ENCODE data around the gene CYP4F22.

The CYP4F22 gene

DNA sequence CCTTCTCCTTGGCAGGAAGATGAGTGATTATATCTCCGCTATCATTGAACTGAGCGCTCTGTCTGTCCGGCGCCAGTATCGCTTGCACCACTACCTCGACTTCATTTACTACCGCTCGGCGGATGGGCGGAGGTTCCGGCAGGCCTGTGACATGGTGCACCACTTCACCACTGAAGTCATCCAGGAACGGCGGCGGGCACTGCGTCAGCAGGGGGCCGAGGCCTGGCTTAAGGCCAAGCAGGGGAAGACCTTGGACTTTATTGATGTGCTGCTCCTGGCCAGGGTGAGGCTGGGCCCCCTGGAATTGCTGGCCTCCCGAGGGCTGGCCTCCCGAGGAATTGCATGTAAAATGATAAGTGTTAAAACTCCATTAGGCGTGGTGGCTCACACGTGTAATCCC, 32.1 kb downstream of the CYP4F22 start:
- DNase-seq (ENCODE audit: low read depth), result no peak
- H3K4me3 ChIP-seq (ENCODE audit: low read depth, low read length), result no peak overlapping the region
- TF ChIP-seq, protein P1, sequence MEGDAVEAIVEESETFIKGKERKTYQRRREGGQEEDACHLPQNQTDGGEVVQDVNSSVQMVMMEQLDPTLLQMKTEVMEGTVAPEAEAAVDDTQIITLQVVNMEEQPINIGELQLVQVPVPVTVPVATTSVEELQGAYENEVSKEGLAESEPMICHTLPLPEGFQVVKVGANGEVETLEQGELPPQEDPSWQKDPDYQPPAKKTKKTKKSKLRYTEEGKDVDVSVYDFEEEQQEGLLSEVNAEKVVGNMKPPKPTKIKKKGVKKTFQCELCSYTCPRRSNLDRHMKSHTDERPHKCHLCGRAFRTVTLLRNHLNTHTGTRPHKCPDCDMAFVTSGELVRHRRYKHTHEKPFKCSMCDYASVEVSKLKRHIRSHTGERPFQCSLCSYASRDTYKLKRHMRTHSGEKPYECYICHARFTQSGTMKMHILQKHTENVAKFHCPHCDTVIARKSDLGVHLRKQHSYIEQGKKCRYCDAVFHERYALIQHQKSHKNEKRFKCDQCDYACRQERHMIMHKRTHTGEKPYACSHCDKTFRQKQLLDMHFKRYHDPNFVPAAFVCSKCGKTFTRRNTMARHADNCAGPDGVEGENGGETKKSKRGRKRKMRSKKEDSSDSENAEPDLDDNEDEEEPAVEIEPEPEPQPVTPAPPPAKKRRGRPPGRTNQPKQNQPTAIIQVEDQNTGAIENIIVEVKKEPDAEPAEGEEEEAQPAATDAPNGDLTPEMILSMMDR (IDR thresholded peaks at IDR 0.05; ENCODE audit: control insufficient read depth, extremely low read depth, insufficient read depth), result no peak

DNA sequence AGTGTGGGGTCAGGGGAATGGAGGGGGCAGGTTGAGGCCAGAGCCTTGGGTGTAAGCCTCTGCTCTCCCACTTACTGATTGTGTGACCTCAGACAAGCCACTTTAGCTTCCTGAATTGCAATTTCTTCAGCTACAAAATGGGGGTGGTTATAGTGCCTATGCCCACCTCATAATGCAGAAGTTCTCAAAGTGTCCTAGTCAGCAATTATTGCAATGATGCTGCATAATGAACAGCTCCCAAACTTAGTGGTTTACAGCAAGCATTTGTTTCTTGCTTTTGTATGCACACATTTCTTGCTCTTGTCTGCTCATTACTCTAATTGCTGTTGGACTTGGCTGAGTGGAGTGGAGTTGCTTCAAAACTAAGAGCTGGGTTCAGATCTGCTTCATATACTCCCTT, 36.0 kb downstream of the CYP4F22 start:
- no peak overlapping the region for H3K4me3 ChIP-seq (ENCODE audit: low read depth, low read length)
- TF ChIP-seq, protein P1 (IDR thresholded peaks at IDR 0.05; ENCODE audit: control insufficient read depth, extremely low read depth, insufficient read depth), result no peak
- DNase-seq (ENCODE audit: low read depth), result no peak

DNA sequence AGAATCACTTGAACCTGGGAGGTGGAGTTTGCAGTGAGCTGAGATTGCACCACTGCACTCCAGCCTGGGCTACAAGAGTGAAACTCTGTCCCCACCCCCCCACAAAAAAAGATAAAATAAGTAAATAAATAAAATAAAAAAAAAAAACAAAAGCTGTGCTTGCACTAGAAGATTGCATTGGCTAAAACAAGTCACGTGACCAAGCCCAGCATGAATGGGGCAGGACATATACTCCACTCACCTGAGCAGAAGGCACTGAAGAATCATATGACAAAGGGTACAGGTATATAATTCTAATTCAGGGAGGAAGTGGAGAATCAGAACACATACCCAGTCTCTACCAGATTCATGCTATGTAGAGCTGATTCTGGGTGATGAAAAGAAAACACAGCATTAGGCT, 36.6 kb downstream of the CYP4F22 start:
- TF ChIP-seq, protein P1 (IDR thresholded peaks at IDR 0.05; ENCODE audit: control insufficient read depth, extremely low read depth, insufficient read depth), result no peak

DNA sequence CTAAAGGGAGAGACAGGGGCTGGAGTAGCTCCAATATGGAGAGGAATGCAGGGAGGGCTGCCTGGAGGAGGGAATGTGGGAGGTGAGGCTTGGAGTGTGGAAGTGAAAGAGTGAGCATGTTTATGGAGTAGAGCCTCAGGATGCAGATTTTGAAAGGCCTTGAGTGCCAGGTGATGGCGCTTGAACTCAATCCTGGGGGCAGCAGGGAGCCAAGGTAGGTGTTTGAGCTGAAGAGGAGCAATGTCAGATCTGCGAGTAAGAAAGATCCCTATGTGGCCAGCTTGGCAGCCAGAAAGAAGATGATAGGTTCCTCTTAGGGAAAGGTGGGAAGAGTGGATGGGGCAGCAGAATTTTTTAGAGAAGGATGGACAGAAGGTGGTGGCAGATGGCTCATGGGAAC, 40.3 kb downstream of the CYP4F22 start:
- DNase-seq (ENCODE audit: low read depth), result no peak
- no peak overlapping the region for H3K4me3 ChIP-seq (ENCODE audit: low read depth, low read length)
- TF ChIP-seq, protein P1 (IDR thresholded peaks at IDR 0.05; ENCODE audit: control insufficient read depth, extremely low read depth, insufficient read depth), result no peak

More for the DNA sequence above, 36.6 kb downstream of the CYP4F22 start:
- no peak for DNase-seq (ENCODE audit: low read depth)
- no peak overlapping the region for H3K4me3 ChIP-seq (ENCODE audit: low read depth, low read length)

DNA sequence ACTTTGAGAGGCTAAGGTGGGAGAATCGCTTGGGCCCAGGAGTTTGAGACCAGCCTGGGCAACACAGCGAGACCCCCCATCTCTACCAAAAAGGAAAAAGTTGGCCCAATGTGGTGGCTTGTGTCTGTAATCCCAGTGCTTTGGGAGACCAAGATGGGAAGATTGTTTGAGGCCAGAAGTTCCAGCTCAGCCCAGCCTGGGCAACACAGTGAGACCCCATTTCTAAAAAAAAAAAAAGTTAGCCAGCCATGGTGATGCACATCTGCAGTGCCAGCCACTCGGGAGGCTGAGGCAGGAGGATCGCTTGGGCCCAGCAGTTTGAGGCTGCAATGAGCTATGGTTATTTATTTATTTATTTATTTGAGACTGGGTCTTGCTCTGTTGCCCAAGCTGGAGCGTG, 41.3 kb downstream of the CYP4F22 start:
- H3K4me3 ChIP-seq (ENCODE audit: low read depth, low read length), result no peak overlapping the region
- DNase-seq (ENCODE audit: low read depth), result no peak
- TF ChIP-seq, protein P1 (IDR thresholded peaks at IDR 0.05; ENCODE audit: control insufficient read depth, extremely low read depth, insufficient read depth), result no peak

DNA sequence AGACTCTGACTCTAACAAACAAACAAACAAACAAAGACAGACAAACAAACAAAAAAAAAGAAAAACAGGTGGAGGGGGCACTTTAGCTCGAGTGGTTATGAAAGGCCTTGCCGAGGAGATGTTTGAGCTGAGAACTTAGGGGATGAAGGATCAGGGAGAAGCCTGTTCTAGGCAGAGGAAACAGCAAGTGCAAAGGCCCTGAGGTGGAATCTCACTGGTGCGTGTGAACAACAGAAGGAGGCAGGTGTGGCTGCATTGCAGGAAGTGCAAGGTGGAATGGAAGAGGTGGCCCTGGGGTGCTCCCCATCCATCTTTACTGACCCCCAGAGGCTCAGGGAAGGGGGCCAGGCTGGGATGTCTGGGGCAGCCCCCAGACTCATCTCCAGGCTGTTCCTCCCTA, 41.9 kb downstream of the CYP4F22 start:
- DNase-seq (ENCODE audit: low read depth), result no peak
- H3K4me3 ChIP-seq (ENCODE audit: low read depth, low read length), result no peak overlapping the region
- TF ChIP-seq, protein P1 (IDR thresholded peaks at IDR 0.05; ENCODE audit: control insufficient read depth, extremely low read depth, insufficient read depth), result no peak

DNA sequence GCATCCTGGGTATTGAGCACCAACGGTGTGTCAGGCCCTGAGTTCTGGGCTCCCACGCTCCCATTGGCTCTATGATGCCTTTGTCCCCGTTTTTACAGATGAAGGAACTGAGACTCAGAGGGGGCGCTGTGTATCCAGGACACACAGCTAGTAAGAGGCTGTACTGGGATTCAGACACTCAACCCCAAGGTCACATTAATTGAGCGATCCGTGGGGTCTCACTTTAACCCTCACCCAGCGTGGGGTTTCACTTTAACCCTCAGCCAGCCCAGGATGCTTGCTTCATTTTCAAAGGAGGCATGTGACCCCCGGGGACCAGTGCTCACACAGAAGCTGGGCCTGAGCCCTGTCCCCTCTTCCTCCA, 42.6 kb downstream of the CYP4F22 start:
- H3K4me3 ChIP-seq (ENCODE audit: low read depth, low read length), result no peak overlapping the region
- no peak for DNase-seq (ENCODE audit: low read depth)
- TF ChIP-seq, protein P1 (IDR thresholded peaks at IDR 0.05; ENCODE audit: control insufficient read depth, extremely low read depth, insufficient read depth), result no peak

Measured in LNCaP clone FGC (cell line).